Endothelial cell of umbilical vein (primary cell): ENCODE data around the gene NFS1. TPM values are rescaled to one million over a fixed set of nuclear protein-coding genes. Genes with fewer than 3 reads are reported as not detected.

Source experiments
- BruUV-seq: library from RNA; stranded (reverse); fragments of 400-500 nt; replicated peaks from 2 replicates; lab custom pipeline; 2021; lab: Mats Ljungman, UMichigan
- CTCF ChIA-PET: fragments of 300-600, 350-600 bp; sonication (Branson Sonifier 250); formaldehyde crosslinking; loops from one replicate; lab custom pipeline; 2021; ENCODE audit warnings: antibody characterized with exemption, inconsistent platforms; lab: Charles Lee
- POLR2A ChIA-PET: fragments of 300-600, 350-600 bp; sonication (Branson Sonifier 250); formaldehyde crosslinking; loops from one replicate; lab custom pipeline; 2021; ENCODE audit warnings: antibody characterized with exemption, inconsistent platforms; lab: Charles Lee
- DNase-seq: peaks from one replicate; pipeline ENCODE4 v3.0.0-alpha.2; 2011; ENCODE audit warnings: low read depth, low spot score
- FAIRE-seq: peaks from 2 replicates; lab custom pipeline; 2011; peaks lifted over from hg19 to GRCh38; lab: Jason Lieb, UNC
- H2AFZ ChIP-seq: 2 replicates; pipeline ENCODE4 v1.6.0; 2012; ENCODE audit warnings: low read depth, low read length, control low read depth, inconsistent platforms
- H3K27ac ChIP-seq: 2 replicates; pipeline ENCODE4 v1.5.1; 2011; ENCODE audit warnings: low read depth, mild to moderate bottlenecking, control low read depth, low read length, moderate library complexity; ENCODE audit not compliant: insufficient read depth
- H3K27me3 ChIP-seq, 2 experiments: 2 replicates each; pipeline versions ENCODE4 v1.6.0 to v1.6.1; 2011; ENCODE audit warnings: low read length in 2 of 2, mixed read lengths in 1 of 2; ENCODE audit not compliant: control insufficient read depth in 2 of 2, insufficient read depth in 2 of 2
- H3K36me3 ChIP-seq, 2 experiments: 2 replicates in 1 of 2; 3 replicates in 1 of 2; pipeline ENCODE4 v1.5.1; 2011; ENCODE audit warnings: low read length in 2 of 2, mild to moderate bottlenecking in 1 of 2, moderate library complexity in 1 of 2; ENCODE audit not compliant: control insufficient read depth in 2 of 2, insufficient read depth in 2 of 2; ENCODE audit errors: extremely low read depth in 1 of 2
- H3K4me1 ChIP-seq: 3 replicates; pipeline ENCODE4 v1.5.1; 2011; ENCODE audit warnings: mild to moderate bottlenecking, low read length; ENCODE audit not compliant: control insufficient read depth, insufficient read depth; ENCODE audit errors: extremely low read depth
- H3K4me2 ChIP-seq: 2 replicates; pipeline ENCODE4 v1.6.1; 2011; ENCODE audit warnings: low read length, control low read depth, mixed read lengths; ENCODE audit not compliant: insufficient read depth
- H3K4me3 ChIP-seq, 3 experiments: fragments of 200-600 bp in 1 of 3; sonication (generic), shearing (Covaris generic) in 1 of 3; replicated peaks in 1 of 3; 2 replicates each; pipeline ENCODE4 v1.5.1; 2011 to 2016; ENCODE audit warnings: control low read depth in 3 of 3, low read length in 3 of 3, mild to moderate bottlenecking in 2 of 3, inconsistent platforms in 1 of 3, low read depth in 1 of 3, moderate library complexity in 1 of 3; ENCODE audit not compliant: insufficient read depth in 1 of 3
- H3K79me2 ChIP-seq: 2 replicates; pipeline ENCODE4 v1.6.0; 2012; ENCODE audit warnings: low read length, inconsistent platforms; ENCODE audit not compliant: control insufficient read depth, insufficient read depth
- H3K9ac ChIP-seq: replicated peaks from 2 replicates; pipeline ENCODE3; 2011; ENCODE audit warnings: low read length, control low read depth; ENCODE audit not compliant: insufficient read depth; ENCODE audit errors: extremely low read depth
- H3K9me1 ChIP-seq: replicated peaks from 3 replicates; pipeline ENCODE4 v1.6.0; 2011; ENCODE audit warnings: mild to moderate bottlenecking, low read length; ENCODE audit not compliant: control insufficient read depth, insufficient read depth; ENCODE audit errors: extremely low read depth
- H3K9me3 ChIP-seq: replicated peaks from 2 replicates; pipeline ENCODE4 v1.5.1; 2012; ENCODE audit warnings: low read length, inconsistent platforms; ENCODE audit not compliant: control insufficient read depth, insufficient read depth
- H4K20me1 ChIP-seq: replicated peaks from 2 replicates; pipeline ENCODE3; 2011; ENCODE audit warnings: mild to moderate bottlenecking, low read length; ENCODE audit not compliant: control insufficient read depth, insufficient read depth; ENCODE audit errors: extremely low read depth
- EZH2 ChIP-seq: IDR thresholded peaks from 2 replicates; pipeline ENCODE4 v1.6.1; 2012; ENCODE audit warnings: borderline replicate concordance, low read depth, mild to moderate bottlenecking, moderate library complexity, low read length, inconsistent platforms; ENCODE audit not compliant: severe bottlenecking
- FOS ChIP-seq: IDR thresholded peaks from 2 replicates; pipeline ENCODE4 v1.6.1; 2011; ENCODE audit warnings: mild to moderate bottlenecking, low read length, moderate library complexity, borderline replicate concordance; ENCODE audit not compliant: insufficient read depth
- GATA2 ChIP-seq: IDR thresholded peaks from 2 replicates; pipeline ENCODE4 v1.7.0; 2011; ENCODE audit warnings: low read depth, mild to moderate bottlenecking, moderate library complexity, mixed read lengths, low read length; ENCODE audit not compliant: insufficient read length, insufficient read depth
- JUN ChIP-seq: IDR thresholded peaks from 2 replicates; pipeline ENCODE4 v1.6.1; 2011; ENCODE audit warnings: borderline replicate concordance, low read depth; ENCODE audit not compliant: insufficient read length, insufficient read depth
- MAX ChIP-seq: IDR thresholded peaks from 2 replicates; pipeline ENCODE4 v1.6.1; 2011; ENCODE audit not compliant: insufficient read depth, insufficient read length
- MYC ChIP-seq: IDR thresholded peaks from one replicate; pipeline ENCODE4 v1.6.1; 2011; ENCODE audit warnings: mild to moderate bottlenecking, low read depth, low read length
- POLR2A ChIP-seq: IDR thresholded peaks from 2 replicates; pipeline ENCODE4 v1.6.1; 2012; ENCODE audit warnings: low read depth, mild to moderate bottlenecking, control low read depth, low read length
- POLR2AphosphoS5 ChIP-seq: IDR thresholded peaks from 2 replicates; pipeline ENCODE4 v1.6.1; 2012; ENCODE audit warnings: low read depth, mild to moderate bottlenecking, control low read depth, low read length, moderate library complexity; ENCODE audit not compliant: insufficient read depth
- dilution Hi-C: fragments of 300-500 bp; cut with MboI; formaldehyde crosslinking; loops from one replicate; pipeline ENCODE4 v1.15.0; 2019; ENCODE audit warnings: low sequenced_read_pairs; ENCODE audit not compliant: extremely low pct_ligation_motif_present
- intact Hi-C: fragments of 100-400 bp; cut with micrococcal nuclease; formaldehyde crosslinking; loops from one replicate; pipeline ENCODE4 v1.10.0; 2022
- polyA plus RNA-seq, 4 experiments: library from polyadenylated mRNA; depleted of rRNA in 3 of 4; stranded (reverse) in 3 of 4; unstranded in 1 of 4; fragments of >200 nt; gene quantifications; 2 replicates each; pipeline versions ENCODE4 v1.2.1 to v1.2.3, GENCODE V29; 2011 to 2012; ENCODE audit warnings: missing spikeins in 1 of 4
- small RNA-seq: library from RNA; depleted of rRNA; stranded (forward); fragments of <200 nt; gene quantifications from one replicate; pipeline ENCODE3, GENCODE V24; 2012; ENCODE audit warnings: low replicate concordance, low read depth; ENCODE audit not compliant: insufficient read depth, insufficient read length
- total RNA-seq: library from RNA; stranded (reverse); gene quantifications from 2 replicates; pipeline ENCODE4 v1.2.3, GENCODE V29; 2021
- TF ChIP-seq, protein P1 (sequence below), 2 donors: IDR thresholded peaks; 1 replicate in 1 of 2; 2 replicates in 1 of 2; pipeline ENCODE4 v1.5.1; 2011; ENCODE audit warnings: low read length in 2 of 2, mild to moderate bottlenecking in 2 of 2, moderate library complexity in 2 of 2, control low read depth in 1 of 2, inconsistent platforms in 1 of 2, low read depth in 1 of 2; ENCODE audit not compliant: insufficient read depth in 1 of 2; ENCODE audit errors: extremely low read depth in 1 of 2

Gene NFS1
- total and polyA plus RNA-seq, 2 donors (not counting 3 experiments of a cell fraction or from before 2014, with no cell fraction given) = 25.1 to 28.4 TPM

- ChIA-PET POLR2A (interaction anchor here (0.6 kb wide), 1 partner anchor 120 kb away, joined by 3 read pairs; no protein-coding TSS in a partner anchor), CTCF (interaction anchor here (0.8 to 5.5 kb wide), 16 partner anchors 7 to 336 kb away, joined by 3 to 28 read pairs (median 4); partner anchors contain the start of gene SCAND1)
- Histone ChIP-seq H3K9ac (peak overlapping the region; percentile 14), H3K4me2 (peak overlapping the region; percentile 51), H3K4me1 (peaks cover 25% of the 10 kb centered on the region), H4K20me1 (no peaks in the 10 kb centered on the region), H3K9me3 (no peaks in the 10 kb centered on the region), H3K36me3 (peaks cover 0 to 2% of the 10 kb centered on the region in 2 experiments), H3K4me3 (peak overlapping the region; percentile 20 to 54 (median 47)), H3K9me1 (no peaks in the 10 kb centered on the region), H3K79me2 (no peaks in the 10 kb centered on the region), H3K27me3 (no peaks in the 10 kb centered on the region), H2AFZ (peak overlapping the region; percentile 2), H3K27ac (no peak overlapping the region)
- DNase-seq (peak; percentile 31), FAIRE-seq (no peak)
- dilution Hi-C loops (no loop called here), intact Hi-C loops (loop anchor here (1.0 to 10.0 kb wide), 6 partner anchors 76 to 446 kb away; partner anchors contain the start of genes ERGIC3, NFS1, PROCR and ROMO1)
- TF ChIP-seq POLR2A = no peak
- no peak for TF ChIP-seq JUN
- TF ChIP-seq GATA2 = no peak
- TF ChIP-seq EZH2 = no peak
- no peak for TF ChIP-seq FOS
- TF ChIP-seq, protein P1, sequence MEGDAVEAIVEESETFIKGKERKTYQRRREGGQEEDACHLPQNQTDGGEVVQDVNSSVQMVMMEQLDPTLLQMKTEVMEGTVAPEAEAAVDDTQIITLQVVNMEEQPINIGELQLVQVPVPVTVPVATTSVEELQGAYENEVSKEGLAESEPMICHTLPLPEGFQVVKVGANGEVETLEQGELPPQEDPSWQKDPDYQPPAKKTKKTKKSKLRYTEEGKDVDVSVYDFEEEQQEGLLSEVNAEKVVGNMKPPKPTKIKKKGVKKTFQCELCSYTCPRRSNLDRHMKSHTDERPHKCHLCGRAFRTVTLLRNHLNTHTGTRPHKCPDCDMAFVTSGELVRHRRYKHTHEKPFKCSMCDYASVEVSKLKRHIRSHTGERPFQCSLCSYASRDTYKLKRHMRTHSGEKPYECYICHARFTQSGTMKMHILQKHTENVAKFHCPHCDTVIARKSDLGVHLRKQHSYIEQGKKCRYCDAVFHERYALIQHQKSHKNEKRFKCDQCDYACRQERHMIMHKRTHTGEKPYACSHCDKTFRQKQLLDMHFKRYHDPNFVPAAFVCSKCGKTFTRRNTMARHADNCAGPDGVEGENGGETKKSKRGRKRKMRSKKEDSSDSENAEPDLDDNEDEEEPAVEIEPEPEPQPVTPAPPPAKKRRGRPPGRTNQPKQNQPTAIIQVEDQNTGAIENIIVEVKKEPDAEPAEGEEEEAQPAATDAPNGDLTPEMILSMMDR (IDR thresholded peaks at IDR 0.05; ENCODE audit: extremely low read depth in 1 of 2, insufficient read depth in 1 of 2, low read depth in 1 of 2, low read length in 2 of 2) = no peak
- TF ChIP-seq MYC = no peak
- TF ChIP-seq POLR2AphosphoS5 = no peak
- no peak for TF ChIP-seq MAX
- no TSS peak for BruUV-seq
Observed at GRCh38 chr20:35618263-35619131, 80.7 kb downstream of the NFS1 start.

Small RNA genes lying within 50 kb of the gene (small RNA-seq; reads per million reads assigned to genes)
- gene RNU6-759P = not detected

Other genes with a start within 250 kb of the NFS1 start
- gene CEP250, start 243.8 kb downstream of the NFS1 start, total RNA-seq = 42.0 and 58.9 TPM in 2 replicates
- gene CEP250, start 243.8 kb downstream of the NFS1 start, polyA plus RNA-seq = 3.2 and 5.3 TPM in 2 replicates
- not detected in 2 replicates for gene C20orf173, start 169.7 kb downstream of the NFS1 start, total RNA-seq
- gene C20orf173, start 169.7 kb downstream of the NFS1 start, polyA plus RNA-seq = not detected in 2 replicates
- 202 and 203 TPM in 2 replicates for gene ERGIC3, start 157.3 kb downstream of the NFS1 start, total RNA-seq
- 419 and 481 TPM in 2 replicates for gene ERGIC3, start 157.3 kb downstream of the NFS1 start, polyA plus RNA-seq
- gene SPAG4, start 83.5 kb downstream of the NFS1 start, total RNA-seq = 3.7 and 7.2 TPM in 2 replicates
- gene SPAG4, start 83.5 kb downstream of the NFS1 start, polyA plus RNA-seq = 9.5 and 12.3 TPM in 2 replicates
- 239 and 244 TPM in 2 replicates for gene CPNE1, start 34.5 kb downstream of the NFS1 start, total RNA-seq
- gene CPNE1, start 34.5 kb downstream of the NFS1 start, polyA plus RNA-seq = 316 and 368 TPM in 2 replicates
- 98.0 and 105 TPM in 2 replicates for gene RBM12, start 34.5 kb downstream of the NFS1 start, total RNA-seq
- 120 and 121 TPM in 2 replicates for gene RBM12, start 34.5 kb downstream of the NFS1 start, polyA plus RNA-seq
- gene ROMO1, start 53 bp upstream of the NFS1 start, total RNA-seq = 169 and 174 TPM in 2 replicates
- gene ROMO1, start 53 bp upstream of the NFS1 start, polyA plus RNA-seq = 845 and 1,099 TPM in 2 replicates
- gene RBM39, start 42.9 kb upstream of the NFS1 start, total RNA-seq = 291 and 309 TPM in 2 replicates
- gene RBM39, start 42.9 kb upstream of the NFS1 start, polyA plus RNA-seq = 76.2 and 106 TPM in 2 replicates
- gene PHF20, start 72.7 kb upstream of the NFS1 start, total RNA-seq = 45.8 and 46.3 TPM in 2 replicates
- gene PHF20, start 72.7 kb upstream of the NFS1 start, polyA plus RNA-seq = 16.0 and 25.0 TPM in 2 replicates